Left cardiac atrium (tissue), 4 donors: ENCODE data around the gene TSTD2. TPM values are rescaled to one million over a fixed set of nuclear protein-coding genes. Genes with fewer than 3 reads are reported as not detected.

Source experiments
- ATAC-seq, 2 donors: fragments of 200-7000 bp; cut with Tn5 transposase; one replicate each; pipeline ENCODE4 v1.9.1; 2020; ENCODE audit warnings: mild to moderate bottlenecking in 2 of 2, moderate library complexity in 2 of 2
- DNase-seq: peaks from one replicate; pipeline ENCODE4 v3.0.0-alpha.2; 2020
- intact Hi-C, 2 donors: fragments of 100-400 bp; cut with DNase I; formaldehyde crosslinking; loops; one replicate each; pipeline versions ENCODE4 v1.14.1 to v1.15.1; 2022 to 2023
- total RNA-seq, 2 donors: library from RNA; stranded (reverse); fragmentation: NEBNext Ultra II Directional; extraction: Animal tissue kit (Norgen Biotek cat#: 25700); gene quantifications; one replicate each; pipeline ENCODE4 v1.2.1, GENCODE V29; 2021
- donor health status: DM: no; HTN: yes; CAD: no.
- donor health status: DM: no; HTN: yes; CAD: no; lungs with severe emphysema.
- donor health status: DM: yes; HTN: yes; CAD: no.
- donor health status: Dilated cardiomyopathy.

The TSTD2 gene
- total RNA-seq, 2 donors from 2014 or later: 15.5 to 18.6 TPM

DNA sequence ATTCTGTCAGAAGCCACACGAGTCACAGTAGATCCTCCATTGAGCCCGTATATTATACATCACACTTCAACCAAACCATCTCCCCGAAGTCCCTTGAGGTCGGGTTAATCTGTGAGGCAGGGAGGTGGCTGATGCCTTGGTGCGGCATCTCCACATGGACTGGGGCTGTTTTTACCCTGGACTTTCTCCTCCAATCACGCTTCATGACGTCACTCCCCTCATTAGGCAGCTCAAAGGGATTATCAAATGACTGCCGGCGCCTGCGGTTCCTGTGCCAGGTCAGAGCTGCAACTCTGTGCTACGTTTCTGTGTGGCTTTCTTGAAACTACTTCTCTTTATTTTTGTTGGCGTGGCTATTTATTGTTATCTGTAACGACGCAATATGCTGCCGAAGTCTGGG is 78.0 kb downstream of the TSTD2 start:
- ATAC-seq (peak; percentile 43 to 56), DNase-seq (peak; percentile 90)
- intact Hi-C loops: loop anchor here in 1 of 2 donors (5.0 kb wide), 2 partner anchors 42 to 53 kb away; partner anchors contain the start of gene TMOD1

DNA sequence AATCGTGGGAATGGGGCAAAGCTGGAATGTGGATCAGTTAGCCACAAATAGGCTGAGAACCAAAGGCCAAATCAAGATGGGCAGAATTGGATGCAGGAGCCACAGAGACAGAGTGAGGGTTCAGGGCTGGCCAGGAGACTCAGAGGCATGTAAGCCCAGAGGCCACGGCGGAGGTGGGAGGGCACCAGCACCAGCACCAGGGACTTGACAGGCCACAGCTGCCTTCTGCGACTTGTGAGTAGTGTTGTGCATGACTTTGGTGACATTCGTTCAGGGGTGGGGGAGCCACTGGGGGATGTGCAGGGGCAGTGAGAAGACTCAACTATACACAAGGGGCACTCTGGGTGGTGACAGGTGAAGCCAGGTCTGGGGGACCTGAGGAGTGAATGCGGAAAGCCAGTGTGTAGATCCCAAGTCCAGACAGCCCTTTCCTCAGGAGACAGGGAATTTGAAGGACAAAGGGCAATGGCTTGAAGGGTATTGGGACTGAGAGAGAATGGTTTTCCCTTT is 78.5 kb downstream of the TSTD2 start:
- ATAC-seq (no peak), DNase-seq (no peak)
- intact Hi-C loops: loop anchor here in 1 of 2 donors (5.0 kb wide), 2 partner anchors 43 to 52 kb away; partner anchors contain the start of gene TMOD1

DNA sequence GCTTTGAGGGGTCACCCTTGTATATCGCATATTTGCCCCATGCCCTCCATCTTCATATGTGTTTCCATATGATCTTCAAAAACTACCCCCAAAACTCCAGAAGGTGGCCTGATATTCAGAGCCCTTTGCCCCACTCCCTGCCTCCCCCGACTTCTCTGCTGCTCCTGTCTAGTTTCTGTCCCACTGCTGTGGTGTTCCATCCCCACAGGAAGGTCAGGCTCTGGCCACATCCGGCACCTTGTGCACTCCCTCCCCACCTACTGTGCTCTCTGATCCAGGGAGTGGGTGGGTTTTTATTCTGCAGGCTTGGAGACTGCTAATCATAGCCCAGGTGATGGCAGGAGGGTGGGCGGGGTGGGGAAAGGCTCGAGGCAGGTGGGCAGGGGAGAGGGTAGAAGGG is 79.3 kb downstream of the TSTD2 start:
- DNase-seq: no peak
- no peak for ATAC-seq
- intact Hi-C loops: no loop called here

DNA sequence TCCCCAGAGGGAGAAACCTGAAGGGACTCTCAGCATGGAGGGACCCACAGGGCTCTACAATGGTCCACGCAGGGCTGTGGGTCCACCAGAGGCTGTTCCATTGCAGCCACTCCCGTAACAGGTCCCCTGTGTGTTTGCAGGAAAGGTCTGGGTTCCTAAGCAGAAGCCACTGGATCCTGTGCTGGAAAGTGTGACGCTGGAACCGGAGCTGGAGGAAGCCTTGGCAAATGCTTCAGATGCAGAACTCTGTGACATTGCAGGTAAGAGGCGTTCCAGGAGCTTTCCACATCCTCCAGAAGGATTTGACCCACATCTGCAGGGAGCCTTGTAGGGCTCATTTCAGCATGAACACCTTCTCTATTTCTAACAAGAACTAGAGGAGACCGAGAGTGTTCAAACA is 80.0 kb downstream of the TSTD2 start:
- no peak for DNase-seq
- intact Hi-C loops: no loop called here
- no peak for ATAC-seq

DNA sequence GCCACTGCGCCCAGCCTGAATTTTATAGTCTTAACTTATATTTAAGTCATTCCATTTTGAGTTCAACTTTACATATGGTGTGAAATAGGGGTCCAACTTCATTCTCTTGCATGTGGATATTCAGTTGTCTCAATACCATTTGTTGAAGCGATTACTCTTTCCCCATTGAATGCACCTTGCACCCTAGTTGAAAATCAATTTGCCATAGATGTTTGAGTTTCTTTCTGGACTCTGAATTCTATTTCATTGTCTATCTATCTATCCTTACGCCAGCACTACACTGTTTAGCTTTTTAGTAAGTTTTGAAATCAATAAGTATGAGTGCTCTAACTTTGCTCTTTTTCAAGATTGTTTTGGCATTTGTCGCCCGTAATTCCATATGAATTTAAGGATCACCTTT is 81.9 kb downstream of the TSTD2 start:
- no peak for ATAC-seq
- intact Hi-C loops: no loop called here
- no peak for DNase-seq

DNA sequence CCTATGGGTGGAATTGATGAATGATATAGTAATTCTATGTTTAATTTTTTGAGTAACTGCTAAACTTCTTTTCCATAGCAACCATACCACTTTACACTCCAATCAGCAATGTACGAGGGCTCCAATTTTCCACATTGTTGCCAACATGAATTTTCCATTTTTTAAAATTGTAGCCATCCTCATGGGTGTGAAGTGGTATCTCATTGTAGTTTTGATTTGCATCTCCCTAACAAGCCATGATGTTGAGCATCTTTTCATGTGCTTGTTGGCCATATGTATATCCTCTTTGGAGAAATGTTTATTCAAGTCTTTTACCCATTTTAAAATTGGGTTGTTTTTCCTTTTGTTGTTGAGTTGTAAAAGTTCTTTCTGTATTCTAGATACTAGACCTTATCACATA is 82.8 kb downstream of the TSTD2 start:
- DNase-seq: no peak
- no peak for ATAC-seq
- intact Hi-C loops: no loop called here

Other genes with a start within 250 kb of the TSTD2 start
- 10 to 100 TPM in 1 of 2 donors, 1 to 10 TPM in 1; 8.6 to 10.0 TPM for gene TDRD7, start 221.3 kb downstream of the TSTD2 start, total RNA-seq
- gene TMOD1, start 131.7 kb downstream of the TSTD2 start, total RNA-seq: 100 to 1,000 TPM; 142 to 149 TPM
- gene NCBP1, start 453 bp upstream of the TSTD2 start, total RNA-seq: 10 to 100 TPM; 22.4 to 22.7 TPM
- gene XPA, start 64.0 kb upstream of the TSTD2 start, total RNA-seq: 10 to 100 TPM in 1 of 2 donors, 1 to 10 TPM in 1; 5.7 to 14.2 TPM
- not detected for gene FOXE1, start 219.9 kb upstream of the TSTD2 start, total RNA-seq